ENCODE data around the gene MGME1. TPM values are rescaled to one million over a fixed set of nuclear protein-coding genes. Genes with fewer than 3 reads are reported as not detected.

The MGME1 gene
- total and polyA plus RNA-seq, 2 of the 13 experiments (the other 11 are each of a cell fraction or from before 2014, with no cell fraction given): 36.7 to 66.6 TPM

DNA sequence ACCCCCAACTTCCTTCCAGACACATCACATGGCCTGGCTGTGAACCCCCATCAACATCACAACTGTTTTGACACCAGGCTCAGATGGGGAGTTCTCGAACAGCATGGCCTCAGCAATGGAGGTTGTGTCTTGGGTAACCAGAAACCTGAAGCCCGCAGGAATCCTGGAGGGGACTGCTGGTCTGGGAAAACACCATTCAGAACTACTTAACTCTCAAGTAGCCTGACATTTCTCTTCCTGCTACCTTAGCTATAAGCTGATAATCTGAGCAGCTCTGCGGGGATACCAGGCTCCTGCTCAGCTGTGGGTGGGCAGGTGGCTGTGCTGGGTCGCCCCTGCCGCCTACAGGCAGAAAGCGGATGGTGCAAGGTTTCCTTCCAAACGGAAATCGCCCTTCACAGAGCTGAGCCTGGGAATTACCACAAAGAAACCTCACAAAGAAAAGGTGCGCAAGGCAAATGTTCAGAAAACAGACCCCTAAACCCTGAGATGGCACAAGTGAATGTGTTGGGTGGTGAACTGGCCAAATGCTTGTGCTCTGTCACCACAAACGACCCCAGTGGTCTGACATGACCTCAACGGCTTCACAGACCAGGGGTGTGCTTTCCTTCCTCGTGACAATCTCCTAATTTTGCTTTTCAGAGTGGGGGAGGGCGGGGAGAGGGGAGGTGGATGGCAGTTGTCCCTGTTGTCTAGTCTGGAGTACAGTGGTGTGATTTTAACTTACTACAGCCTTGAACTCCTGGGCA is 29.8 kb upstream of the MGME1 start (continued):
- TF ChIP-seq, protein P1, sequence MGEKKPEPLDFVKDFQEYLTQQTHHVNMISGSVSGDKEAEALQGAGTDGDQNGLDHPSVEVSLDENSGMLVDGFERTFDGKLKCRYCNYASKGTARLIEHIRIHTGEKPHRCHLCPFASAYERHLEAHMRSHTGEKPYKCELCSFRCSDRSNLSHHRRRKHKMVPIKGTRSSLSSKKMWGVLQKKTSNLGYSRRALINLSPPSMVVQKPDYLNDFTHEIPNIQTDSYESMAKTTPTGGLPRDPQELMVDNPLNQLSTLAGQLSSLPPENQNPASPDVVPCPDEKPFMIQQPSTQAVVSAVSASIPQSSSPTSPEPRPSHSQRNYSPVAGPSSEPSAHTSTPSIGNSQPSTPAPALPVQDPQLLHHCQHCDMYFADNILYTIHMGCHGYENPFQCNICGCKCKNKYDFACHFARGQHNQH (CRISPR knock-in tag; IDR thresholded peaks at IDR 0.05): peak; percentile 88
- TF ChIP-seq MED8 (CRISPR knock-in tag; IDR thresholded peaks at IDR 0.05; ENCODE audit: insufficient replicate concordance) (peak; percentile 54), SMARCE1 (IDR thresholded peaks at IDR 0.05; ENCODE audit: borderline replicate concordance) (no peak), ZNF331 (CRISPR knock-in tag; IDR thresholded peaks at IDR 0.05) (peak; percentile 77; the same call in 1 of the 2 replicates), HOXA3 (CRISPR knock-in tag; IDR thresholded peaks at IDR 0.05) (peak; percentile 58; the same call in 1 of the 2 replicates), NFE2L2 (IDR thresholded peaks at IDR 0.05; ENCODE audit: low read length) (peak; percentile 5; the same call in 1 of the 2 replicates), ZNF670 (CRISPR knock-in tag; IDR thresholded peaks at IDR 0.05; ENCODE audit: borderline replicate concordance) (no peak), RAD21 (CRISPR knock-in tag; IDR thresholded peaks at IDR 0.05) (peak; percentile 99), ZNF234 (CRISPR knock-in tag; conservative IDR thresholded peaks at IDR 0.05) (0 out of 2 replicates have a peak, but pooled peaks have one; percentile 8), ZNF768 (CRISPR knock-in tag; IDR thresholded peaks at IDR 0.05) (peak; percentile 49; the same call in 1 of the 2 replicates), RNF219 (CRISPR knock-in tag; IDR thresholded peaks at IDR 0.05) (no peak), ZNF781 (CRISPR knock-in tag; IDR thresholded peaks at IDR 0.05; ENCODE audit: borderline replicate concordance, not compliant biosample characterization) (peak; percentile 14), POGZ (CRISPR knock-in tag; IDR thresholded peaks at IDR 0.05) (peak; percentile 36; the same call in 1 of the 2 replicates), POLR2AphosphoS2 (IDR thresholded peaks at IDR 0.05; ENCODE audit: low read depth, low read length) (peak; percentile 72; the same call in 1 of the 2 replicates)
- TF ChIP-seq, protein P2, sequence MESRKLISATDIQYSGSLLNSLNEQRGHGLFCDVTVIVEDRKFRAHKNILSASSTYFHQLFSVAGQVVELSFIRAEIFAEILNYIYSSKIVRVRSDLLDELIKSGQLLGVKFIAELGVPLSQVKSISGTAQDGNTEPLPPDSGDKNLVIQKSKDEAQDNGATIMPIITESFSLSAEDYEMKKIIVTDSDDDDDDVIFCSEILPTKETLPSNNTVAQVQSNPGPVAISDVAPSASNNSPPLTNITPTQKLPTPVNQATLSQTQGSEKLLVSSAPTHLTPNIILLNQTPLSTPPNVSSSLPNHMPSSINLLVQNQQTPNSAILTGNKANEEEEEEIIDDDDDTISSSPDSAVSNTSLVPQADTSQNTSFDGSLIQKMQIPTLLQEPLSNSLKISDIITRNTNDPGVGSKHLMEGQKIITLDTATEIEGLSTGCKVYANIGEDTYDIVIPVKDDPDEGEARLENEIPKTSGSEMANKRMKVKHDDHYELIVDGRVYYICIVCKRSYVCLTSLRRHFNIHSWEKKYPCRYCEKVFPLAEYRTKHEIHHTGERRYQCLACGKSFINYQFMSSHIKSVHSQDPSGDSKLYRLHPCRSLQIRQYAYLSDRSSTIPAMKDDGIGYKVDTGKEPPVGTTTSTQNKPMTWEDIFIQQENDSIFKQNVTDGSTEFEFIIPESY (CRISPR knock-in tag; IDR thresholded peaks at IDR 0.05): peak; percentile 52; the same call in 1 of the 2 replicates
- TF ChIP-seq, protein P3, sequence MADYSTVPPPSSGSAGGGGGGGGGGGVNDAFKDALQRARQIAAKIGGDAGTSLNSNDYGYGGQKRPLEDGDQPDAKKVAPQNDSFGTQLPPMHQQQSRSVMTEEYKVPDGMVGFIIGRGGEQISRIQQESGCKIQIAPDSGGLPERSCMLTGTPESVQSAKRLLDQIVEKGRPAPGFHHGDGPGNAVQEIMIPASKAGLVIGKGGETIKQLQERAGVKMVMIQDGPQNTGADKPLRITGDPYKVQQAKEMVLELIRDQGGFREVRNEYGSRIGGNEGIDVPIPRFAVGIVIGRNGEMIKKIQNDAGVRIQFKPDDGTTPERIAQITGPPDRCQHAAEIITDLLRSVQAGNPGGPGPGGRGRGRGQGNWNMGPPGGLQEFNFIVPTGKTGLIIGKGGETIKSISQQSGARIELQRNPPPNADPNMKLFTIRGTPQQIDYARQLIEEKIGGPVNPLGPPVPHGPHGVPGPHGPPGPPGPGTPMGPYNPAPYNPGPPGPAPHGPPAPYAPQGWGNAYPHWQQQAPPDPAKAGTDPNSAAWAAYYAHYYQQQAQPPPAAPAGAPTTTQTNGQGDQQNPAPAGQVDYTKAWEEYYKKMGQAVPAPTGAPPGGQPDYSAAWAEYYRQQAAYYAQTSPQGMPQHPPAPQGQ (CRISPR knock-in tag; IDR thresholded peaks at IDR 0.05; ENCODE audit: borderline replicate concordance): no peak
- TF ChIP-seq, protein P4, sequence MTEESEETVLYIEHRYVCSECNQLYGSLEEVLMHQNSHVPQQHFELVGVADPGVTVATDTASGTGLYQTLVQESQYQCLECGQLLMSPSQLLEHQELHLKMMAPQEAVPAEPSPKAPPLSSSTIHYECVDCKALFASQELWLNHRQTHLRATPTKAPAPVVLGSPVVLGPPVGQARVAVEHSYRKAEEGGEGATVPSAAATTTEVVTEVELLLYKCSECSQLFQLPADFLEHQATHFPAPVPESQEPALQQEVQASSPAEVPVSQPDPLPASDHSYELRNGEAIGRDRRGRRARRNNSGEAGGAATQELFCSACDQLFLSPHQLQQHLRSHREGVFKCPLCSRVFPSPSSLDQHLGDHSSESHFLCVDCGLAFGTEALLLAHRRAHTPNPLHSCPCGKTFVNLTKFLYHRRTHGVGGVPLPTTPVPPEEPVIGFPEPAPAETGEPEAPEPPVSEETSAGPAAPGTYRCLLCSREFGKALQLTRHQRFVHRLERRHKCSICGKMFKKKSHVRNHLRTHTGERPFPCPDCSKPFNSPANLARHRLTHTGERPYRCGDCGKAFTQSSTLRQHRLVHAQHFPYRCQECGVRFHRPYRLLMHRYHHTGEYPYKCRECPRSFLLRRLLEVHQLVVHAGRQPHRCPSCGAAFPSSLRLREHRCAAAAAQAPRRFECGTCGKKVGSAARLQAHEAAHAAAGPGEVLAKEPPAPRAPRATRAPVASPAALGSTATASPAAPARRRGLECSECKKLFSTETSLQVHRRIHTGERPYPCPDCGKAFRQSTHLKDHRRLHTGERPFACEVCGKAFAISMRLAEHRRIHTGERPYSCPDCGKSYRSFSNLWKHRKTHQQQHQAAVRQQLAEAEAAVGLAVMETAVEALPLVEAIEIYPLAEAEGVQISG (CRISPR knock-in tag; IDR thresholded peaks at IDR 0.05): peak; percentile 54; the same call in 1 of the 2 replicates

All from HepG2 (cell line).